Thoracic aorta (tissue), 2 donors: Measurements from ENCODE around the gene SAMD1. TPM values are rescaled to one million over a fixed set of nuclear protein-coding genes. Genes with fewer than 3 reads are reported as not detected.
"Not testable (repeated sequence)": the region's sequence is repeated elsewhere in the genome, so short reads cannot be mapped to it uniquely, and the experiment has no call there.

Experiments used
- ATAC-seq: fragments of 150-250 bp; one replicate; pipeline ENCODE4 v1.8.0; 2017; ENCODE audit warnings: low read depth; ENCODE audit not compliant: insufficient number of reproducible peaks, low FRiP score
- DNase-seq: peaks from one replicate; pipeline ENCODE4 v3.0.0-alpha.2; 2020; ENCODE audit warnings: low spot score
- H3K27ac ChIP-seq, 2 donors: fragments of 200-600 bp; sonication (generic); 1 replicate in 1 of 2; 2 replicates in 1 of 2; pipeline ENCODE4 v1.5.1; 2016; ENCODE audit warnings: mild to moderate bottlenecking in 2 of 2, moderate library complexity in 2 of 2
- H3K27me3 ChIP-seq: fragments of 200-600 bp; sonication (generic); replicated peaks from 2 replicates; pipeline ENCODE4 v1.6.0; 2016; ENCODE audit warnings: mild to moderate bottlenecking; ENCODE audit not compliant: insufficient read depth
- H3K36me3 ChIP-seq: fragments of 200-600 bp; sonication (generic); one replicate; pipeline ENCODE4 v1.5.1; 2016
- H3K4me1 ChIP-seq, 2 donors: fragments of 200-600 bp; sonication (generic); 1 replicate in 1 of 2; 2 replicates in 1 of 2; pipeline versions ENCODE4 v1.5.1 to v1.6.0; 2016; ENCODE audit warnings: low read depth in 2 of 2, mild to moderate bottlenecking in 1 of 2; ENCODE audit not compliant: control insufficient read depth in 1 of 2
- H3K4me3 ChIP-seq: fragments of 200-600 bp; sonication (generic); 2 replicates; pipeline ENCODE4 v1.5.1; 2016; ENCODE audit warnings: mild to moderate bottlenecking
- H3K9me3 ChIP-seq: fragments of 200-600 bp; sonication (generic); 2 replicates; pipeline ENCODE4 v1.5.1; 2016
- total RNA-seq, 2 donors: library from RNA; depleted of rRNA; stranded (reverse); fragments of >200 nt; gene quantifications; one replicate each; pipeline versions ENCODE4 v1.1.0 to v1.2.3, GENCODE V29; 2016
- TF ChIP-seq, protein P1 (sequence below): fragments of 200-600 bp; sonication (generic); IDR thresholded peaks from one replicate; pipeline ENCODE4 v1.5.1; 2019; ENCODE audit warnings: antibody characterized with exemption

Gene SAMD1
- total RNA-seq, 2 donors from 2014 or later: 8.9 to 27.5 TPM

DNA sequence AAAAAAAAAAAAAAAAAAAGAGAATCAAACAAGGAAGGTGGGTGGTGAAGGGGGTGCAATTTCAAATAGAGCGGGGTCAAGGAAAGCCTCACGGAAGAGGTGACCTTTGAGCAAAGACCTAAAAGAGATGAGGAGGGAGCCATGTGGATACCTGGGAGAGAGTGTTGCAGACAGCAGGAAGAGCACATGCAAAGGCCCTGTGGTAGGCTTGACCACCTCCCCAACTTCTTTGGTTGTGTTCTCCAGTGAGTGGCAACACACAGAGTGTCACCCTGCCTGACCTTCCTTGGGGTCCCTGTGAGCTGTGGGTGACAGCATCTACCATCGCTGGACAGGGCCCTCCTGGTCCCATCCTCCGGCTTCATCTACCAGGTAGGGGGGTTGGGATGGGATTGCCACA lies 40.0 kb downstream of the SAMD1 start:
- ATAC-seq (no peak), DNase-seq (no peak)
- no peaks in the 10 kb centered on the region for H3K27me3 ChIP-seq
- H3K36me3 ChIP-seq: no peaks in the 10 kb centered on the region
- H3K4me1 ChIP-seq: no peaks in the 10 kb centered on the region
- H3K27ac ChIP-seq: no peak overlapping the region
- TF ChIP-seq, protein P1, sequence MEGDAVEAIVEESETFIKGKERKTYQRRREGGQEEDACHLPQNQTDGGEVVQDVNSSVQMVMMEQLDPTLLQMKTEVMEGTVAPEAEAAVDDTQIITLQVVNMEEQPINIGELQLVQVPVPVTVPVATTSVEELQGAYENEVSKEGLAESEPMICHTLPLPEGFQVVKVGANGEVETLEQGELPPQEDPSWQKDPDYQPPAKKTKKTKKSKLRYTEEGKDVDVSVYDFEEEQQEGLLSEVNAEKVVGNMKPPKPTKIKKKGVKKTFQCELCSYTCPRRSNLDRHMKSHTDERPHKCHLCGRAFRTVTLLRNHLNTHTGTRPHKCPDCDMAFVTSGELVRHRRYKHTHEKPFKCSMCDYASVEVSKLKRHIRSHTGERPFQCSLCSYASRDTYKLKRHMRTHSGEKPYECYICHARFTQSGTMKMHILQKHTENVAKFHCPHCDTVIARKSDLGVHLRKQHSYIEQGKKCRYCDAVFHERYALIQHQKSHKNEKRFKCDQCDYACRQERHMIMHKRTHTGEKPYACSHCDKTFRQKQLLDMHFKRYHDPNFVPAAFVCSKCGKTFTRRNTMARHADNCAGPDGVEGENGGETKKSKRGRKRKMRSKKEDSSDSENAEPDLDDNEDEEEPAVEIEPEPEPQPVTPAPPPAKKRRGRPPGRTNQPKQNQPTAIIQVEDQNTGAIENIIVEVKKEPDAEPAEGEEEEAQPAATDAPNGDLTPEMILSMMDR: no peak
- no peak overlapping the region for H3K4me3 ChIP-seq
- no peaks in the 10 kb centered on the region for H3K9me3 ChIP-seq

DNA sequence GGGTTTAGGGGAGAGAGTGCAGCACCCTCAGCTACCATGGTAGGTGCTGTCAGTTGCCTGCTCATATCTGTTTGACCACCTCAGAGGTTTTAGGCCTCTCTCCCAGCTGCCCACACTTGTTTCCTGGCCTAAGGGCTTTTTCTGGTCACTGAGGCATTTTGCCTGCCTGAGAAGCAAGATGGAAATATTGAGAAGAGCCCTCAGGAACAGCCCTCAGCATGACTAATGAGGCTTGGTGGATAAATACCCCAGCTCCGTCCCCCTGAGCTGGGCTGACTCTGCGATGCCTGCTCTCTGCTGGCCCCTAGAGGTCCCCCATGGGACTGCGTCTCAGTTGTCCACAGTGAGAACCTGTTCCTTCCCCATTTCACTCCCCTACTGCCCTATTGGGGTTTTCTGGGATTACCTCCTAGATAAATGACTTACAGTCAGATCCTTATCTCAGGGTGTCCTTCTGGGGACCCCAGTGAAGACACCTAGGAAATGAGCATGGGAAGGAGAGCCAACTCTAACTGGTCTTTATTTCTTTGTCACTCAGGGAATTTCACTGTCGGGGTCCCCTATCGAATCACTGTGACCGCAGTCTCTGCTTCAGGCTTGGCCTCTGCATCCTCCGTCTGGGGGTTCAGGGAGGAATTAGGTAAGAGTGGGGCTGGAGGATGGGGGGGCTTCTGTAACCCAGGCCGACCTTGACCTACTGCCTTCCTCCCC lies 42.0 kb downstream of the SAMD1 start:
- Histone ChIP-seq H3K27ac (no peak overlapping the region), H3K36me3 (no peaks in the 10 kb centered on the region), H3K4me3 (no peak overlapping the region), H3K9me3 (no peaks in the 10 kb centered on the region), H3K27me3 (no peaks in the 10 kb centered on the region), H3K4me1 (no peaks in the 10 kb centered on the region)
- DNase-seq: no peak
- ATAC-seq: no peak
- TF ChIP-seq, protein P1: peak; percentile 73

DNA sequence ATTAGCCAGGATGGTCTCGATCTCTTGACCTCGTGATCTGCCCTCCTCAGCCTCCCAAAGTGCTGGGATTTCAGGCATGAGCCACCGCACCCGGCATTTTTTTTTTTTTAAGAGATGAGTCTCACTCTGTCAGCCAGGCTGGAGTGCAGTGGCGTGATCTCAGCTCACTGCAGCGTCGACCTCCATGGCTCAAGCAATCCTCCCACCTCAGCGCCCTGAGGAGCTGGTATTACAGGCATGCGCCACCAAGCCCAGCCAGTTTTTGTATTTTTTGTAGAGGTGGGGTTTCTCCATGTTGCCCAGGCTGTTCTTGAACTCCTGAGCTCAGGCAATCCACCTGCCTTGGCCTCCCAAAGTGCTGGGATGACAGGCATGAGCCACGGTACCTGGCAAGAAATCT lies 42.7 kb downstream of the SAMD1 start:
- not testable (repeated sequence) for H3K4me3 ChIP-seq

DNA sequence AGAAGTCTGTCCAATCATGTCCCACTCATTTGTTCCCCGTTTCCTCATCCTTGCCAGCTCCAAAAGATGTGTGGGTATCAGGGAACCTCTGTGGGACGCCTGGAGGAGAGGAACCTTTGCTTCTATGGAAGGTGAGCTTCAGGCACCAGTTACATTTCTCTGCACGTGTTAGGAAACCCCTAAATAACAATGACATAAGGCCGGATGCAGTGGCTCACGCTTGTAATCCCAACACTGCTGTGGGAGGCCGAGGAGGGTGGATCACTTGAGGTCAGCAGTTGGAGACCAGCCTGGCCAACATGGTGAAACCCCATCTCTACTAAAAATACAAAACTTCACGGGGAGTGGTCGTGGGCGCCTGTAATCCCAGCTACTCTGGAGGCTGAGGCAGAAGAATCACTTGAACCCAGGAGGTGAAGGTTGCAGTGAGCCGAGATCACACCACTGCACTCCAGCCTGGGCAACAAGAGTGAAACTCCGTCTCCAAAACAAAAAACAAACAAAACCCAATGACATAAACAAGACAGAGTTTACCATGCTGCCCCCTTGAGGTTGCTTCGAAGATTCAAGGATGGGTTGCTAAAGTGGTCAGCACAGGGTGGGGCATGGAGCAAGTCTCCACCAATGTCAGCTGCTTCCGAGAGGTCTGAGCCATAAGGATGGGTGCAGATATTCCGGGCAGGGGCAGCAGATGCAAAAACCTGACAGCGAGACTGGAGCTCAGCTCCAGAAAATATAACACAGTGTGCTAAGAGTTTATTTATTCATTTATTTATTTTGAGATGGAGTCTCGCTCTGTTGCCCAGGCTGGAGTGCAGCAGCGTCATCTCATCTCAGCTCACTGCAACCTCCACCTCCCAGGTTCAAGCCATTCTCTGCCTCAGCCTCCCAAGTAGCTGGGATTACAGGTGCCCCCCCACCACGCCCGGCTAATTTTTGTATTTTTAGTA lies 47.6 kb downstream of the SAMD1 start:
- not testable (repeated sequence) for H3K27me3 ChIP-seq, H3K4me3 ChIP-seq, H3K9me3 ChIP-seq, H3K4me1 ChIP-seq, DNase-seq, H3K36me3 ChIP-seq, H3K27ac ChIP-seq, ATAC-seq
- TF ChIP-seq, protein P1: peak; percentile 41

More for the DNA sequence above, 42.7 kb downstream of the SAMD1 start:
- ATAC-seq, H3K4me1 ChIP-seq, H3K9me3 ChIP-seq, H3K36me3 ChIP-seq, H3K27me3 ChIP-seq, DNase-seq, H3K27ac ChIP-seq: not testable (repeated sequence)

DNA sequence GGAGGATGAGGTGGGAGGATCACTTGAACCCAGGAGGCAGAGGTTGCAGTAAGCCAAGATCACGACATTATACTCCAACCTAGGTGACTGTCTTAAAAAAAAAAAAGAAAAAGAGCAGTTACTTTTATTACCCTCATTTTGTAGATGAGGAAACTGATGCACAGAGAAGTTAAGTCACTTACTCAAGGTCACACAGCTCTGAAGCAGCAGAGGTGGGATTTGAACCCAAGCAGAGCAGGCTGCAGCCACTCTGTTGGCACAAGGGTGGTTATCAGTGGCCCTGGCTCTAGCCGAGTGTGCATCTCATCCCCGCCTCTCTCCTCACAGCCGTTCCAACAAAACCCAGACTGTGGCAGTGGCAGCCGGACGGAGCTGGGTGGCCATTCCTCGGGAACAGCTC lies 51.4 kb downstream of the SAMD1 start:
- Histone ChIP-seq H3K9me3 (no peaks in the 10 kb centered on the region), H3K4me1 (no peaks in the 10 kb centered on the region), H3K4me3 (no peak overlapping the region), H3K27ac (no peak overlapping the region), H3K36me3 (no peaks in the 10 kb centered on the region), H3K27me3 (no peaks in the 10 kb centered on the region)
- TF ChIP-seq, protein P1: no peak
- no peak for DNase-seq
- ATAC-seq: no peak

Other genes with a start within 250 kb of the SAMD1 start
- gene NANOS3, start 213.6 kb downstream of the SAMD1 start, total RNA-seq: not detected
- gene BRME1, start 184.6 kb downstream of the SAMD1 start, total RNA-seq: 1 to 10 TPM in 1 of 2 donors, not detected in 1; 3.7 TPM
- 10 to 100 TPM; 29.5 to 38.7 TPM for gene CC2D1A, start 184.6 kb downstream of the SAMD1 start, total RNA-seq
- gene PODNL1, start 152.3 kb downstream of the SAMD1 start, total RNA-seq: 1 to 10 TPM; 3.5 to 9.9 TPM
- 10 to 100 TPM; 12.6 to 31.4 TPM for gene DCAF15, start 138.2 kb downstream of the SAMD1 start, total RNA-seq
- gene RFX1, start 84.4 kb downstream of the SAMD1 start, total RNA-seq: 1 to 10 TPM; 3.0 to 5.7 TPM
- gene RLN3, start 62.6 kb downstream of the SAMD1 start, total RNA-seq: not detected
- 1 to 10 TPM; 1.1 to 5.3 TPM for gene IL27RA, start 59.0 kb downstream of the SAMD1 start, total RNA-seq
- gene PALM3, start 28.7 kb downstream of the SAMD1 start, total RNA-seq: not detected
- gene MISP3, start 18.0 kb downstream of the SAMD1 start, total RNA-seq: 1 to 10 TPM; 1.7 to 2.7 TPM
- gene C19orf67, start 5.0 kb downstream of the SAMD1 start, total RNA-seq: not detected
- gene PRKACA, start 27.0 kb upstream of the SAMD1 start, total RNA-seq: 100 to 1,000 TPM in 1 of 2 donors, 10 to 100 TPM in 1; 93.2 to 107 TPM
- gene ASF1B, start 45.8 kb upstream of the SAMD1 start, total RNA-seq: 1 to 10 TPM in 1 of 2 donors, under 1 TPM in 1; 0.14 to 1.1 TPM
- gene ADGRL1, start 115.4 kb upstream of the SAMD1 start, total RNA-seq: 10 to 100 TPM; 15.4 to 15.7 TPM